GF-D8 (cell line): ENCODE data around the gene SYTL2.
"Not testable (repeated sequence)": the region's sequence is repeated elsewhere in the genome, so short reads cannot be mapped to it uniquely, and the experiment has no call there.

ENCODE experiments used
- DNase-seq: peaks from one replicate; lab custom pipeline; 2025; lab: John Stamatoyannopoulos, UW

Gene SYTL2

DNA sequence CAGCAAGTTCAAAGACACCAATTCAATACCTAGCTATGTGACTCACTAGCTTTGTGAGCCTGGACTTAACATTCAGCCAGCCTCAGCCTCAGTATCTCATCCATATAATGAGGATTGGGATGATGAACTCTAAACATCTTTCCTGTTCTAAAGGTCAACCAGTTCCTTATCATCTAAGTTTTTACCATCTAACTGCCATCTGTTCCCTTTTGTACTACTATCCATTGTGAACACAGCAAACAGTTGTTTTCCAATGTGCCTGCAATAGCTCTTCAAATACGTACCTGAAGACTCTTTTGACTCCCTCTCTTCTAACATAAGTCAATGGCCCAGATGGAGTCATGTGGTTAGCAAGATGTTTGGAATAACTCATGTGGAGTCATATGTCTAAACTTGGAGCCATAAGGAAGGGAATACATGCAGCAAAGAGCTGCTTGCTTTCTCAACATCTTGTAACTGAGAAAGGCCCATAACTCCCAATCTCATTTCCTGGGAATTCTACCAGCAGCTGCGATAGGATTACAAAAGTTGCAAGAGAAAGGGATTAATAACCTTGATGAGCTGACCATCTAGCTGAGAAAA, 19.4 kb downstream of the SYTL2 start:
- DNase-seq: no peak

DNA sequence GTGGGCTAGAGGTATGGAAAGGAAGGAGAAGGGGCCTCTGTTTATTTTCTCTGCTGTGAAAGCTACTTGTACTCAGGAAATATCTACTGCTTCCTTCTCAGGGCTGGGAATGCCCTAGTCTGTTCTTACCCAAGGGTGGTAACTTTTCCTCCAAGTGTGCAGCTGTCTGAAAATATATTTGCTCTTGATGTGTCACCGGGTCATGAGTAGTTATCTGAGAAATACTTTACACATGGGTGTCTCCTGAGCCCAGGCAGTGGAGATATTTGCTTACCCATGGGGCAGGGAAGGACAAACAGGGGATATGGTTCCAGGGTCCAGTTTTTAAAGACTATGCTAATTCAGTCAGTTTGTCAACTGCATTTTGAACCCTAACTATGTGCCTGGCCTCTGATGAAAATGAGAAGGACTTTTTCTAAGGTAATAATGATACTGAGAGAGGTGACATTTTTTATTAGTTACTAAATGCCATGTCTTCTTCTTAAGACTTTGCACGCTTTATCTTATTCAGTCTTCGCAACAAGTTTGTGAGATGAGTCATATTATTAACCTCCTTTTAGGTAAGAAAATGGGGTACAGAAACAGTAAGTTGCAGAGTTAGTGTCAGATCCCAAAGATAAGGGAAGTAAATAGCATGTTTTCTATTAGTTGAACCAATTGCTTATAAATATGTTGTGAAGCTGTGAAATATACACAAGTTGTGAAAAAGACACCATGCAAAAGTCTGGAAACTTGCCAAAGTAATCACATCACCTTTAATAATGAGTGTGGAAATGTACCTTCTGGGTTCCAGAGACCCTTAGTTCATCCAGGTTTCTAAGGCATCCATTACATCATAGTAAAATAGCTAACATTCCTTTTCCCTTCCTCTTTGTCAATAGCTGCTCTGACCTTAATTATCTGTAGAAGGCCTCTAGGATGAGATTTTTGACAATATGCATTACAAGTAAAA, 22.9 kb downstream of the SYTL2 start:
- no peak for DNase-seq

DNA sequence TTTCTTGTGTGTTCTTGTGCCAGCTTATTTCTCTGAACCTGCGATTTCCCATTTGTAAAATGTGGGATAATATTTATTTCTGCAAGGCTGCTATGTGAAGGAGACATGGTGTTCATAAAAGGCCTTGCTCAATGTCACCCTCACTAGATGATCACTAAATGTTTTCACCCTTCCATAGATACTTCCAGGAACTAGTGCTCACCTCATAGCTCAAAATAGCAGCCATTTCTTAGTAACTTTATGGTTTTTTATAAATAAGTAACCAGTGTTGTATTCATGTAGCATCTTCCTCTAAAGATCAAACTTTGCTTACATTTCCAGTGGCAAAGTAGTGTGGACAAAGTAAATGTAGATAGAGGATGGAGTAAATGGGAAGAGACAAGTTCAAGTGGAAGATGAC, 23.8 kb downstream of the SYTL2 start:
- DNase-seq: no peak

DNA sequence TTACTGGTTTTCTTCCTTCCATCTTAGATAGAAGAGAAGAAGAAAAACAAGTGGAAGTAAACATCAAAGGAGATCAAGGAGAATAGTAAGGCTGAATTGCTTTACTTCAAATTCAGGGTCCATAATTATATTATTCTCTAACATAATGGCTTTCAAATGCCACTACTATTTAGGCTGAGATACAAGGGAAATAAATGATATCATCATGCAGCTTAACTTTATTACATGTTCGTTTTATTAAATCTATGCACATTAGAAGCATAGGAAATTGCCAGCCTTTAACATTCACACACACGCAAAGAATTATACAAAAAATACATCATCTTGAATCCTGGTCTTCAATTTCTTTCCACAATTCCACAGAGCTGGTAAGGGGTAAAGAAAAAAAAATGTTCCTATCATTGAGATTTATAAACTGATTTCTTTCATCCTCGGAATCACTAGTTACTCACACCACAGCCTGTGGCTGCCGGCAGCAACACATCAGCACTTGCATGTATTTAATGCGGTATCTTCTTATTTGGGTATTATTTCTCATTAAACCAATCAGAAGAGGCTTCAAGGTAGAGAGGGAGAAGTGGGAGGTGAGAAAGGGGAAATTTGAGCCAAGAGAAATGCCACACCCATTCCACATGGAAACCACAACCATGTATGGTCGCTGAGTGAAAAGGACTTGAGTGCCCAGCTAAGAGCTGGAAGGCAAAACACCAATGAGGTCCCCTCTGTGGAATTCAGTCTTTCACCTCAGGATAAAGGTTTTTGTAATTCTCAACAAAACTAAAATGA, 26.3 kb downstream of the SYTL2 start:
- no peak for DNase-seq

DNA sequence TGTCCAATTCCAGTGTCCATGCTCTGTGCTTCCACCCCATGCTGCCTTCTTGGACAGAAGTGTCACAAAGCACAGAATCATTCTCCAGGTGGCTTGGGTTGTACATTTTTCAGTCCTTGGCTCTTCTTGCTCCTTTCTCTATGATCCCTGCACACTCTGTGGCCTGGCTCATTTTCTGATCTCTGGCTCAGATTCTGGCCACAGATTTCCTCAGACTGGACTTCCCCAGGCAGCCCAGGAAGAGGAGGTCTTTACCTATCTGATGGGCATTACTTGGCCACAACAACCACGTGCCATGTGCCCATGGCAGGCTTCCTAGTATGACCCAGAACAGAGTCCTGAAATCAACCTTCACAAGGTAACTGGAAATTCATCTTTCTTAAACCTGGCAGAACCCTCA, 27.2 kb downstream of the SYTL2 start:
- DNase-seq: no peak

DNA sequence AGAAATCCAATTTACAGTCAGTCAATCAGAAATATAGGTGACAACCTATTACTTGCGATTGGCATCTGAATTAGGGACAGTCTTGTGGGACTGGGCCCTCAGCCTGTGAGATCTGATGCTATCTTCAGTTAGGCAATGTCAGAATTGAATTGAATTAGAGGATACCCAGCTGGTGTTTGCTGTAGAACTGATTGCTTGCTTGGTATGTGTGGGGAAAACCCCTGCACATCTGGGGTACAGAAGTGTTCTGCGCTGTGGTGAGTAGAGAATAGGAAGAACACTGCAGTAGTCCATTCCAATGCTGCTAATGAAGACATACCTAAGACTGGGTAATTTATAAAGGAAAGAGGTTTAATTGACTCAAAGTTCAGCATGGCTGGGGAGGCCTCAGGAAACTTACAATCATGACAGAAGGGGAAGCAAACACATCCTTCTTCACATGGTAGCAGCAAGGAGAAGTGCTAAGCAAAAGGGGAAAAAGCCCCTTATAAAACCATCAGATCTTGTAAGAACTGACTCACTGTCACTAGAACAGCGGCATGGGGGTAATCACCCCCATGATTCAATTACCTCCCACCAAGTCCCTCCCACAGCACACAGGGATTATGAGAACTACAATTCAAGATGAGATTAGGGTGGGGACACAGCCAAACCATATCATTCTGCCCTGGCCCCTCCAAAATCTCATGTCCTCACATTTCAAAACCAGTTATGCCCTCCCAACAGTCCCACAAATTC, 30.0 kb downstream of the SYTL2 start:
- DNase-seq: not testable (repeated sequence)

DNA sequence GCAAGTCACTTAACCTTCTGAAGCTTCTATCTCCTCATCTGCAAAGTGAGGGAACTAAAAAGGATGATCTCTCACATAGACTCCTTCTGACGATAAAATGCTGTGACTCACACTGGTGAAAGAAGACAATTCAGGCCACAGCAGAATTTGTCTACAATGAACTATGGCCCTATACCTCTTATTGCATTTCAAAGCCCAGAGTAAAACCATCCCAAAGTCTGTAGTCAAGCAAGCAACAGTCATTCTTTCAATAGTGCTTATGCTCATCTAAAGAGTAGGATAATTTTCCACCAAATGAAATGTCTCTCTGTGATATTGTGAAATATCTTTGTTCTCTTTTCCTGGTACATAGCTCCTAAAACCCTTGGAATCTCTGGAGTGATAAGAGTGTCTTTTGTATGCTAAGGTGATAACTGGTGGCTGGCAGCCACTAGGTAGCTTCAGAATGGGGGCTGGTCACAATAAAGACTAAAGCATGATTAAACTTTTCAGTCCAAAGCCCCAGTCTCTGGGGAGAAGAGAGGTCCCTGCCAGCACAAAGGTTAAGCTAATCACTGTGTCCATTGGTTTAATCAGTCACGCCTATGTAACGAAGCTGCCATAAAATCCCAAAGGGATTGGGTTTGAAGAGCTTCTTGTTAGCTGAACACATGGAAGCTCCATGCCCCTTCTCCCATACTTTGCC, 30.8 kb downstream of the SYTL2 start:
- DNase-seq: no peak

DNA sequence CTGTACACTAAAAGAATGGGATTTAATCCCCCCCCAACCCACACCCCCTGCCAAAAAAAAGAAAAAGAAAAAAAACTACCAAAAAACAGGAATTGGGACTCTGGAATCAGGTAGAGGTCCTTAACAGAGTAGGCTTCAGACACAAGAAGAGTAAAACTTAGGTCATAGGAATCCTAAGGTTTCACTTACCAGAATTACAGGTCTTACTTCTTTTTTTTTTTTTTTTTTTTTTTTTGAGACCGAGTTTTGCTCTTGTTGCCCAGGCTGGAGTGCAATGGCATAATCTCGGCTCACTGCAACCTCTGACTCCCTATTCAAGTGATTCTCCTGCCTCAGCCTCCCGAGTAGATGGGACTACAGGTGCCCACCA, 33.4 kb downstream of the SYTL2 start:
- not testable (repeated sequence) for DNase-seq

DNA sequence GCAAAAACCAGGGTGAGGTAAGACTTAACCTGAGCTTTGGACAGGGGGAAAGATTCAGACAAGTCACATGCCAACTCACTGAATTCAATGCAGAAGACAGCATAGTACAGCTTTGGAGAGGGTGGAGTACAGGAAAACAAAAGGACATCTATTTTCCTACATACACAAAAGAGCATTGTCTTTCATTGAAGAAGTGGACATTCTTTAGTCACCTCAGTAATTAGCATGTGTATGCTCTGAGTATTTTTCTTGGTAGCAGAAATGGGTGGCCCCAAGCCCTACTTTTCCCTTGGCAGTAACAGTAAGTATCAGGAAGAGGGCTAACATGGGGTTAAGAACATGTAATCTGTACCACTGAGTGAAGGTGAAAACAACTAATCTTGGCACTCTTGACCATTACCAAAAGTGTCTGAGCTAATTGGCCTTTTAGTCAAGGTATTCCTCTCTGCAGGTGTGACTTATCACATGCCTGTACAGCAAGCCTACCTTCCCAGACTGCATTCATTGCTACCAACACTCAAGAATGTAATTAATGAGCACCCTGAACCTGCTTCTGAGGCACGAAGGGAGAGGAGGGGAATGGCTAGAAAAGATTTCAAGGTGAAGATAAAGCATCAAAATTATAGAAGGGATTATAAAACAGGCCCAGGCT, 33.9 kb downstream of the SYTL2 start:
- DNase-seq: no peak

DNA sequence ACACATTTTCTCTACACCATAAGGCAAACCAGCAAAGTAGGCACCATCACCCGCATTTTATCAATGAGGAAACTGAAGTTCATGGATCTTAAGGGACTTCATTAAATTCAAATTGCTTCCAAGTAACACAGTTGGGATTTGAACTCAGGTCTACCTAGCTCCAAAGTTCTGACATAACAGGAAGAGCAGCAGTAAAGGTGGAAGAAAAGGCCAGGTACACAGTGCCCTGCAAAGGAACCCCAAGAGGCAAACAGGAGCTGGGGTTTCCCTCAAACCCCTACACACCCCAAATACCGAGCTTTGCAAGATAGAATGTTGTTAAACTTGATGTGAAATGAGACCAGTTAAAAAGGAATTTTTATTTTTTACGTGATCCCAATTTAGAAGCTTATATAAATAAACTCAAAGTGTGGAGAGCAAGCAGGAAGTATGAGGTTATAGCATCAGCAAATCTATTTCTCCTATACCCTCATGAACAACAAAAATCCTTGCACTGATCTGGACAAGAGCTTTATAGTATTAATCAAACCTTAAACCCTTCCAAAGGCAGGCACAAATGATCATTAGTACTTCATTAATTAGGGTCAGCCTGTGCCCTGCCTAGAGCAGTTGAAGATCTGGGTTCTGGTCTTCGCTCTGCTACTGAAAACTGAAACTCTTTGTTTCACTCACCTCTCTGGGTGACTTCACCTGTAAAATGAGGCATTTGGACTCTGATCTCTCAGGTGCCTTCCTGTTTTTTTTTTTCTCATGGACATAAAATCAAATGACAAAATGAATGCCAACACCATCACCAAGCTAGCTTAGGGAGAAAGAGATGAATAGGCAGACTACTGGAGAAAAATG, 36.5 kb downstream of the SYTL2 start:
- no peak for DNase-seq

DNA sequence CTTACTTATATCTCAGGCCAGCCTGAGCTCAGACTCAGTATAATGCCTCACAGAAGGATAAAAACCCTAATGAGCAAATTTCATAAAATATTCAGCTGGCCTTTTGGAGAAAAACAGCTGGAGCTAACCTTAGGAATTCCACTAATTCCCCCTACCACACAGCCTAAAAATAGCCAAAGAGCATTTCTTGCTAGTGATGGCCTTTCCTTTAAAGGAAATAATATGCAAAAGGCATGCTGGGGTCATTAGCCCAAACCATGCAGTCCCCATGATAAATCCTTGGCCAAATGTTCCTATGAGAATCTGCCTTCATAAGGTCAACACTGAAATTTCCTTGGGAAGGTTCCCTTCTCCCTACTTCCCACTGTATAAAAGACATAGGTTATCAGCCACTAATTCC, 38.2 kb downstream of the SYTL2 start:
- DNase-seq: no peak

DNA sequence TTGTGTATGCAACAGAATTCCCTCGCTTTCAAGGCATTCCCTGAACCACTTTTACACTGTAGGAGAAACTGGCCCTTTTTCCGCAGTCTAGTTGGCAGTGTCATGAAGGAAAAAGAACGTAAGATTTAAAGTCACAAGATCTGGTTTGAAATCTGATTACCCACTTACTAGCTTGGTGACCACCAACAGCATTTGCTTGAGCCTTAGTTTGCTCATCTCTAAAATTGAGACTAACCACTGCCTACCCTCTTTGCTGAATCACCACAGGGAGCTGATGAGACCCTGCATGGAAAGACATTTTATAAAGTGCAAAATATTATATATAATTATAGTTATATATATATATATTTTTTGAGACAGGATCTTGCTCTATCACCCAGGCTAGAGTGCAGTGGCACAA, 39.4 kb downstream of the SYTL2 start:
- no peak for DNase-seq

DNA sequence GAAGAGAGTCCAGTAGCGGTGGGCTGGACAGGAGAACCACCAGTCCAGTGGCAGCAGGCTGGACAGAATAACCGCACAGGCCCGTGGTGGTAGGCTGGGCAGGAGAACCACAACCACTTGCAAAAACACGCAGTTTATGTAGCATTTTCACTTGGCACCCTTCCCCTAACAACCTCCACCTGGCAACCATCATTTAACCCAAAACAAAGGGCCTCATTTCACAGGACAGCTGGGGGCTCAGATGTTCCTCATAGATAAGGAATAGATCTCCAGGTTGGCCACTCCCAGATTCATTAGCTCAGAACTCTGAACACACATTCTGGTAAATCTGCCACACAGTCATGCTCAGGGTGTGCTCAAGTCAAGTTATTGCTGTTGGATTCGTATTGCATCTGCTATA, 41.2 kb downstream of the SYTL2 start:
- no peak for DNase-seq

DNA sequence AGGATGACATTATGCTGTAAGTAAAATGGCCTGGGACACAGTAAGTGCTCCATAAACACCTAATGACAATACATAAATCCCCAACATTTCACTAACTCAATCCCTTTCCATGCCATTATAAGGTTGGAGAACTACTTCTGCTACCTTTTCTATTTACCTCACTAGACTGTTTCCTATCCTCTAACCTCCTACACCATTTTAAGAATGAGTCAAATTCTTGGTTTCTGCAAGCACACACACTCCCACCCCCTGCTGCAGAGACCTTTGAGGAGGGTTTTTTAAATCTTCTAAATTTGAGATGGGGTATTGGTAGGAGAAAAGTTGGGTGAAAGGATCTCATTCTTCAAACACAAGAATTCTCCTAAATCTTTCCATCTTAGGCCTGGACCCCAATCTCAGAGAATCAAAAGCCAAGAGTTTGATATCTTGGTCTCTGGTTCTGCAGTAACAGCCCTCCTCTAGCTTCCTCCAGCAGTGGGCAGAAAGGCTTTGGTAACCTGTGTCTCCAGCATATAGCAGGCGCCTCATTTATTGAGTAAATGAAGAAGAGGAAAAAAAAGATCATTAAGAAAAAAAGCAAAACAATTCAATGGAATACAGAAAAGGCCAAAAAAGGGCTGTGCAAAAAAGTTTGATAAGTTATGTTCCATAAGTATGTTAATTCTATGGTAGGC, 42.3 kb downstream of the SYTL2 start:
- no peak for DNase-seq

DNA sequence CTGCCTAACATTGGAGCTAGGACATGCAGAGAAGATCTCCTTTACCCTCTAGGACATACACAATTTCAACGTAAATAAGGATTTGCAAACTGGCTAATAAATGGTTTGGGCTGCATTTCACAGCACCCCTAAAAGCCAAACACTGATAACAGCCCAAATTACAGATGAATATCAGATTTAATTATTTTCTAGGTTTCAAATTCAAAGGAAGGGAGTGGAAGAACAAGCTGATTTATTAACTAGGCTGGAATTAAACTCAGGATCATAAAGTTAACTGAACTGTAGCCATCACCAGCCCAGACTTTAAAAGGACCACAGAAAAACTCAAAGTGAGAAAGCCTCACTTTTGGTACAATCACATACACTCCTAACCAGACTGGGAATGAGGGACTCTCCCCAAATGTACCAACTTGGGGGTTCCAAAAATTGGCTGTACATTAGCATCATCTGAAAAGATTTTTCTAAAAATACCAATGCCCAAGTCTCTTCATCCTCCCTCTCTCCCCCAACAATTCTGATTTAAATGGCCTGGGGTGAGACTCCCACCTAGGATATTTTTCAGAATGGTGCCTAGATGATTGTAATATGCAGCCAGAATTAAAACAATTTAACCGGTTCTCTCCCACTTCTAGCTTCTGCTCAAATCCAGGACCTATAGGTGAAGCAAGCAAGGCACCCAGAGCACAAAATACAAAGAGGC, 43.5 kb downstream of the SYTL2 start:
- no peak for DNase-seq

DNA sequence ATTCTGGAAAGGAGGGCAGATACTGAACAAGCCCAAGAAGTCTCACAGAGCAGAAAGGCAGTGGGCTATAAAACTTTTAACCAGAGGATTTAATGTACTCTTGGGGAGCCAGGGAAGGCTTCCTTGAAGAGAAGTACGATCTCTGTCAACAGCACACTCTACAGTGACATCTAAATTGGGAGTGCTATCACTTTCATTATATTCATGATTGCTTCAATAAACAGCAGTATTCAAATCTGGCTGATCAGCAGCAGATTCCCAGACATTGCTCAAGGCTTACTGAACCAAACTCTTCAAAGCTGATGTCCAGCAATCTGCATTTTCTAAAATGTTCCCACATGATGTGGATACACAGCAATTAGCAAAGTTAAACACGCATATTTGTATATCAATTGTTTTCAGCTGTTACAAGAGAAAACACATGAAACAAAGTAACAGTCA, 44.2 kb downstream of the SYTL2 start:
- no peak for DNase-seq

DNA sequence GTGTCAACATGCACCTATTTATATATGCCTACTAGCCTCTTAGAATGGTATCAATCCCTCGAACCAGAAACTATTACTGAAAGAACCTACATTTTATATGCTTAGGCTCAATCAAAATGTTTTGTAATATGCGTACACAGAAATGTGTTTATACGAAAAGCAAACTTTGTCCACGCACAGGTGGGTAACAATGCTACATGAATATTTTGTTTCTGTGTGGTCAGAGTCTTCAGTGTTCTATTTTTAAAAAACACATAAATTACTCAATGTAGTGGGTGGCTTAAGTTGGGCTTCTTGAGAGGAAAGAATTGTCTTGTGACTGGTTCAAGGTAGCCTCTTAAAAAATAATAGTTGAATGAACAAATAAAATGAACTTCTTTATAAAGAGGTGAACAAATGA, 46.1 kb downstream of the SYTL2 start:
- no peak for DNase-seq

DNA sequence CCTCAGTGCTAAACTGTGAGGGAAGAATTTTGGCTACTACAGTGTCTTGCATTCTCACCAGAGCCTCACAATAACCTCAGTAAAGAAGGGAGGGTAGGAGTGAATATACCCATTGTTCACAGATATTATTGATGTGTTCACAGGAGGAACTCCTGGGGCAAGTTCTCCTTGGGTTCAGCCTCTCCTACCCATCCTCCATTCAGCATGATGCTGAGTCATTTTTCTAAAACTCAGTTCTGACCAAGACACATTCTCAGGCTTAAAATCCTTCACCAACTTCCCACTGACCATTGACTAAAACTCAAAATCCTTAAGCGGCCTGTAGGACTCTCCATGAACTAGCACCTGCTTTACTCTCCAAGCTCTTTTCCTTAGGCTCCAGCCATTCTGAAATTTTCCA, 48.7 kb downstream of the SYTL2 start:
- DNase-seq: no peak

DNA sequence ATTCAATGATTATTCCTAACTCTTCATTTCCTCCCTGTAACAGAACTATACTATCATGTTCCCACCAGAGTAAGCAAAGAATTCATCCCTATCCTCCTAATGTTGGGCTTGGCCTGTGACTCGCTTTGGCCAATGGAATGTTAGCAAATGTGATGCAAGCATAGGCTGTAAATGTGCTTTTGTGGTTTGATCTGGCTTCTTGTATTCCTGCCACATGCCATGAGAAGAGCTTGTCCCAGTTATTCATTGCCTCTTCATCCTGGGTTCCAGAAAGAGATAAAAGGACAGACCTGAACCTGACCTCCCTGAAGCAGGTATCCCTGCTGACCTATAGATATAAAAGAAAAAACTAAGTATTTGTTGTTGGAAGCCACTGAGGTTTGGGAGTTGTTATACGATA, 51.0 kb downstream of the SYTL2 start:
- DNase-seq: no peak
